GM18867 (cell line): ENCODE results near the gene CNTNAP3.
"Not testable (repeated sequence)": the region's sequence is repeated elsewhere in the genome, so short reads cannot be mapped to it uniquely, and the experiment has no call there.

Source experiments
- ATAC-seq: cut with Tn5 transposase; IDR thresholded peaks from one replicate; pipeline ENCODE4 v1.9.1; 2021; ENCODE audit warnings: mild to moderate bottlenecking, moderate library complexity; ENCODE audit not compliant: unreplicated experiment

CNTNAP3 gene

GRCh38 chr9:39287980-39288379 lies at the start of gene CNTNAP3:
TSS of gene CNTNAP3 (minus strand) at chr9:39288167. CDS start at chr9:39288064, 103 bp downstream.
- not testable (repeated sequence) for ATAC-seq

- ATAC-seq = not testable (repeated sequence)
Observed at GRCh38 chr9:39279995-39280394, 8.0 kb downstream of the CNTNAP3 start.

- not testable (repeated sequence) for ATAC-seq
Observed at GRCh38 chr9:39242513-39242912, 45.5 kb downstream of the CNTNAP3 start.

GRCh38 chr9:39232130-39232991 lies 55.6 kb downstream of the CNTNAP3 start:
- not testable (repeated sequence) for ATAC-seq

GRCh38 chr9:39215976-39216375 lies 72.0 kb downstream of the CNTNAP3 start:
- not testable (repeated sequence) for ATAC-seq

GRCh38 chr9:39209773-39210172 lies 78.2 kb downstream of the CNTNAP3 start:
- ATAC-seq = not testable (repeated sequence)

GRCh38 chr9:39206643-39207042 lies 81.3 kb downstream of the CNTNAP3 start:
- ATAC-seq = not testable (repeated sequence)

GRCh38 chr9:39205842-39206241 lies 82.1 kb downstream of the CNTNAP3 start:
- not testable (repeated sequence) for ATAC-seq

GRCh38 chr9:39200412-39200811 lies 87.6 kb downstream of the CNTNAP3 start:
- not testable (repeated sequence) for ATAC-seq

- not testable (repeated sequence) for ATAC-seq
Observed at GRCh38 chr9:39198000-39198709, 89.8 kb downstream of the CNTNAP3 start.

- ATAC-seq = not testable (repeated sequence)
Observed at GRCh38 chr9:39171370-39171769, 116.6 kb downstream of the CNTNAP3 start.

- ATAC-seq = not testable (repeated sequence)
Observed at GRCh38 chr9:39157714-39158113, 130.3 kb downstream of the CNTNAP3 start.

GRCh38 chr9:39132826-39133552 lies 155.0 kb downstream of the CNTNAP3 start:
- ATAC-seq = not testable (repeated sequence)

GRCh38 chr9:39121401-39121800 lies 166.6 kb downstream of the CNTNAP3 start:
- ATAC-seq = not testable (repeated sequence)

GRCh38 chr9:39111746-39112145 lies 176.2 kb downstream of the CNTNAP3 start:
- not testable (repeated sequence) for ATAC-seq

GRCh38 chr9:39108145-39108544 lies 179.8 kb downstream of the CNTNAP3 start:
- no peak for ATAC-seq

GRCh38 chr9:39097208-39097607 lies 190.8 kb downstream of the CNTNAP3 start:
- ATAC-seq = not testable (repeated sequence)

GRCh38 chr9:39085311-39085710 lies 202.7 kb downstream of the CNTNAP3 start:
- not testable (repeated sequence) for ATAC-seq

- not testable (repeated sequence) for ATAC-seq
Observed at GRCh38 chr9:39082574-39082973, 205.4 kb downstream of the CNTNAP3 start.

- ATAC-seq = not testable (repeated sequence)
Observed at GRCh38 chr9:39080081-39080480, 207.9 kb downstream of the CNTNAP3 start.
